Ovary (tissue), 3 donors: ENCODE results near the gene IFI6.

ENCODE experiments used
- CTCF ChIP-seq, 3 donors: fragments of 450-650 bp in 2 of 3; fragments of 200-600 bp in 1 of 3; IDR thresholded peaks; one replicate each; pipeline versions ENCODE4 v1.5.1 to v1.8.0; 2016 to 2022; ENCODE audit warnings: antibody characterized with exemption in 3 of 3, mild to moderate bottlenecking in 1 of 3
- EP300 ChIP-seq: sonication (generic); formaldehyde crosslinking; IDR thresholded peaks from one replicate; pipeline ENCODE4 v1.6.1; 2017; ENCODE audit warnings: antibody characterized with exemption
- POLR2A ChIP-seq: fragments of 450-650 bp; IDR thresholded peaks from one replicate; pipeline ENCODE4 v1.6.1; 2017; ENCODE audit warnings: antibody characterized with exemption, mild to moderate bottlenecking, moderate library complexity
- donor health status: DM: no; HTN: no; CAD: no.

GRCh38 chr1:27668808-27669723 is 2.9 kb downstream of the IFI6 start:
- peak; percentile 76 to 80 (median 79) for TF ChIP-seq CTCF (IDR thresholded peaks at IDR 0.05)
- TF ChIP-seq POLR2A, result no peak
- TF ChIP-seq EP300, result no peak
